K562 (cell line): ENCODE results near the gene OXLD1. TPM values are rescaled to one million over a fixed set of nuclear protein-coding genes. Genes with fewer than 3 reads are reported as not detected.

Experiments used
- ARID2 ChIP-seq: fragments of 450-650 bp; IDR thresholded peaks from 2 replicates; pipeline ENCODE4 v1.6.1; 2017; ENCODE audit warnings: antibody characterized with exemption, mild to moderate bottlenecking
- CREB1 ChIP-seq, 2 experiments: sonication (generic) in 1 of 2; formaldehyde crosslinking in 1 of 2; IDR thresholded peaks; 2 replicates each; pipeline versions ENCODE4 v1.6.1 to v1.8.0; 2012 to 2022; ENCODE audit warnings: inconsistent platforms in 1 of 2, mild to moderate bottlenecking in 1 of 2, missing genetic modification reagents in 1 of 2, moderate library complexity in 1 of 2
- HMGN3 ChIP-seq: IDR thresholded peaks from 2 replicates; pipeline ENCODE4 v1.6.1; 2011; ENCODE audit warnings: borderline replicate concordance, low read depth, mild to moderate bottlenecking, mixed read lengths, low read length; ENCODE audit not compliant: insufficient read length; ENCODE audit errors: extremely low read depth
- RBFOX2 ChIP-seq: fragments of 200-400 bp; formaldehyde crosslinking; IDR thresholded peaks from 2 replicates; pipeline ENCODE4 v1.6.1; 2017; ENCODE audit warnings: low read depth, mild to moderate bottlenecking, low read length, moderate library complexity
- SOX6 ChIP-seq: fragments of 450-650 bp; IDR thresholded peaks from 2 replicates; pipeline ENCODE4 v1.6.1; 2014; ENCODE audit warnings: mild to moderate bottlenecking
- ZBTB1 ChIP-seq: sonication (generic); formaldehyde crosslinking; IDR thresholded peaks from 2 replicates; pipeline ENCODE4 v1.8.1; 2023; ENCODE audit warnings: missing genetic modification reagents, low read depth, mild to moderate bottlenecking, borderline replicate concordance
- ZEB2 ChIP-seq: fragments of 450-650 bp; IDR thresholded peaks from 2 replicates; pipeline ENCODE4 v1.6.1; 2016
- polyA plus RNA-seq, 8 experiments: library from polyadenylated mRNA; depleted of rRNA in 4 of 8; stranded (reverse) in 5 of 8; unstranded in 3 of 8; fragments of >200 nt; fragmentation: Nextera tagmentation in 2 of 8; fragmentation: Illumina TruSeq in 1 of 8; extraction: Ambion mirVana in 2 of 8; extraction: Trizol in 1 of 8; gene quantifications; 2 replicates each; pipeline versions ENCODE4 v1.2.1 to v1.2.3, GENCODE V29; 2011 to 2014; ENCODE audit warnings: inconsistent platforms in 1 of 8, missing spikeins in 1 of 8
- total RNA-seq, 7 experiments: library from RNA; depleted of rRNA in 6 of 7; stranded (reverse); fragments of >200 nt in 6 of 7; fragmentation: Illumina TruSeq in 2 of 7; extraction: Trizol in 2 of 7; gene quantifications; 2 replicates each; pipeline versions ENCODE4 v1.2.1 to v1.2.3, GENCODE V29; 2011 to 2021; ENCODE audit warnings: low replicate concordance in 1 of 7
- TF ChIP-seq, protein P1 (sequence below): sonication (generic); formaldehyde crosslinking; IDR thresholded peaks from 2 replicates; pipeline ENCODE4 v1.8.0; 2023; ENCODE audit warnings: missing genetic modification reagents, mild to moderate bottlenecking, borderline replicate concordance
- TF ChIP-seq, protein P2 (sequence below): sonication (generic); formaldehyde crosslinking; IDR thresholded peaks from 2 replicates; pipeline ENCODE4 v1.8.0; 2023; ENCODE audit warnings: mild to moderate bottlenecking, missing genetic modification reagents

Gene OXLD1
- total and polyA plus RNA-seq, 9 of the 15 experiments (the other 6 are each of a cell fraction or from before 2014, with no cell fraction given): 4.4 to 115 (median 29.3) TPM

- TF ChIP-seq, protein P1, sequence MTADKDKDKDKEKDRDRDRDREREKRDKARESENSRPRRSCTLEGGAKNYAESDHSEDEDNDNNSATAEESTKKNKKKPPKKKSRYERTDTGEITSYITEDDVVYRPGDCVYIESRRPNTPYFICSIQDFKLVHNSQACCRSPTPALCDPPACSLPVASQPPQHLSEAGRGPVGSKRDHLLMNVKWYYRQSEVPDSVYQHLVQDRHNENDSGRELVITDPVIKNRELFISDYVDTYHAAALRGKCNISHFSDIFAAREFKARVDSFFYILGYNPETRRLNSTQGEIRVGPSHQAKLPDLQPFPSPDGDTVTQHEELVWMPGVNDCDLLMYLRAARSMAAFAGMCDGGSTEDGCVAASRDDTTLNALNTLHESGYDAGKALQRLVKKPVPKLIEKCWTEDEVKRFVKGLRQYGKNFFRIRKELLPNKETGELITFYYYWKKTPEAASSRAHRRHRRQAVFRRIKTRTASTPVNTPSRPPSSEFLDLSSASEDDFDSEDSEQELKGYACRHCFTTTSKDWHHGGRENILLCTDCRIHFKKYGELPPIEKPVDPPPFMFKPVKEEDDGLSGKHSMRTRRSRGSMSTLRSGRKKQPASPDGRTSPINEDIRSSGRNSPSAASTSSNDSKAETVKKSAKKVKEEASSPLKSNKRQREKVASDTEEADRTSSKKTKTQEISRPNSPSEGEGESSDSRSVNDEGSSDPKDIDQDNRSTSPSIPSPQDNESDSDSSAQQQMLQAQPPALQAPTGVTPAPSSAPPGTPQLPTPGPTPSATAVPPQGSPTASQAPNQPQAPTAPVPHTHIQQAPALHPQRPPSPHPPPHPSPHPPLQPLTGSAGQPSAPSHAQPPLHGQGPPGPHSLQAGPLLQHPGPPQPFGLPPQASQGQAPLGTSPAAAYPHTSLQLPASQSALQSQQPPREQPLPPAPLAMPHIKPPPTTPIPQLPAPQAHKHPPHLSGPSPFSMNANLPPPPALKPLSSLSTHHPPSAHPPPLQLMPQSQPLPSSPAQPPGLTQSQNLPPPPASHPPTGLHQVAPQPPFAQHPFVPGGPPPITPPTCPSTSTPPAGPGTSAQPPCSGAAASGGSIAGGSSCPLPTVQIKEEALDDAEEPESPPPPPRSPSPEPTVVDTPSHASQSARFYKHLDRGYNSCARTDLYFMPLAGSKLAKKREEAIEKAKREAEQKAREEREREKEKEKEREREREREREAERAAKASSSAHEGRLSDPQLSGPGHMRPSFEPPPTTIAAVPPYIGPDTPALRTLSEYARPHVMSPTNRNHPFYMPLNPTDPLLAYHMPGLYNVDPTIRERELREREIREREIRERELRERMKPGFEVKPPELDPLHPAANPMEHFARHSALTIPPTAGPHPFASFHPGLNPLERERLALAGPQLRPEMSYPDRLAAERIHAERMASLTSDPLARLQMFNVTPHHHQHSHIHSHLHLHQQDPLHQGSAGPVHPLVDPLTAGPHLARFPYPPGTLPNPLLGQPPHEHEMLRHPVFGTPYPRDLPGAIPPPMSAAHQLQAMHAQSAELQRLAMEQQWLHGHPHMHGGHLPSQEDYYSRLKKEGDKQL: 0 out of 2 replicates have a peak, but pooled peaks have one; percentile 86
- TF ChIP-seq RBFOX2 (peak; percentile 98), SOX6 (peak; percentile 60; the same call in 1 of the 2 replicates), ARID2 (no peak), ZBTB1 (CRISPR knock-in tag) (peak; percentile 79; the same call in 1 of the 2 replicates), HMGN3 (peak; percentile 81), ZEB2 (no peak), CREB1 (IDR thresholded peaks at IDR 0.05) (peak; percentile 88), CREB1 (CRISPR knock-in tag; IDR thresholded peaks at IDR 0.05) (peak; percentile 95)
- TF ChIP-seq, protein P2, sequence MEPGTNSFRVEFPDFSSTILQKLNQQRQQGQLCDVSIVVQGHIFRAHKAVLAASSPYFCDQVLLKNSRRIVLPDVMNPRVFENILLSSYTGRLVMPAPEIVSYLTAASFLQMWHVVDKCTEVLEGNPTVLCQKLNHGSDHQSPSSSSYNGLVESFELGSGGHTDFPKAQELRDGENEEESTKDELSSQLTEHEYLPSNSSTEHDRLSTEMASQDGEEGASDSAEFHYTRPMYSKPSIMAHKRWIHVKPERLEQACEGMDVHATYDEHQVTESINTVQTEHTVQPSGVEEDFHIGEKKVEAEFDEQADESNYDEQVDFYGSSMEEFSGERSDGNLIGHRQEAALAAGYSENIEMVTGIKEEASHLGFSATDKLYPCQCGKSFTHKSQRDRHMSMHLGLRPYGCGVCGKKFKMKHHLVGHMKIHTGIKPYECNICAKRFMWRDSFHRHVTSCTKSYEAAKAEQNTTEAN: peak; percentile 91; the same call in 1 of the 2 replicates
Observed at GRCh38 chr17:81702934-81703746, 36.7 kb upstream of the OXLD1 start, which contains the start of gene MRPL12 (continued).
